HG03520 (cell line): ENCODE measurements around the gene FNDC3B.

Experiments used
- ATAC-seq: cut with Tn5 transposase; IDR thresholded peaks from one replicate; pipeline ENCODE4 v1.9.1; 2021; ENCODE audit warnings: mild to moderate bottlenecking, moderate library complexity; ENCODE audit not compliant: unreplicated experiment

Gene FNDC3B

GRCh38 chr3:172163320-172163719, 123.9 kb downstream of the FNDC3B start:
- ATAC-seq = no peak

- no peak for ATAC-seq
These were observed 125.4 kb downstream of the FNDC3B start for GRCh38 chr3:172164620-172165362.

GRCh38 chr3:172166261-172166660, 126.9 kb downstream of the FNDC3B start:
- ATAC-seq = no peak

- no peak for ATAC-seq
These were observed 127.5 kb downstream of the FNDC3B start for GRCh38 chr3:172166890-172167289.

- ATAC-seq = no peak
These were observed 128.7 kb downstream of the FNDC3B start for GRCh38 chr3:172167892-172168648.

- ATAC-seq = no peak
These were observed 130.8 kb downstream of the FNDC3B start for GRCh38 chr3:172170073-172170709.

GRCh38 chr3:172170841-172171240, 131.5 kb downstream of the FNDC3B start:
- no peak for ATAC-seq

GRCh38 chr3:172171396-172172075, 132.2 kb downstream of the FNDC3B start:
- ATAC-seq = no peak

GRCh38 chr3:172173316-172174254, 134.2 kb downstream of the FNDC3B start:
- no peak for ATAC-seq

- no peak for ATAC-seq
These were observed 135.3 kb downstream of the FNDC3B start for GRCh38 chr3:172174513-172175253.

GRCh38 chr3:172175254-172175599, 135.8 kb downstream of the FNDC3B start:
- ATAC-seq = no peak

GRCh38 chr3:172176061-172176770, 136.8 kb downstream of the FNDC3B start:
- no peak for ATAC-seq

GRCh38 chr3:172177046-172177445, 137.7 kb downstream of the FNDC3B start:
- ATAC-seq = no peak

- no peak for ATAC-seq
These were observed 138.5 kb downstream of the FNDC3B start for GRCh38 chr3:172177803-172178316.

- ATAC-seq = peak; percentile 73
These were observed 140.5 kb downstream of the FNDC3B start for GRCh38 chr3:172179680-172180399.

GRCh38 chr3:172180473-172180872, 141.1 kb downstream of the FNDC3B start:
- no peak for ATAC-seq

GRCh38 chr3:172181932-172182586, 142.7 kb downstream of the FNDC3B start:
- ATAC-seq = no peak

GRCh38 chr3:172182797-172183196, 143.4 kb downstream of the FNDC3B start:
- ATAC-seq = no peak
